ENCODE results near the gene CPTP. TPM values are rescaled to one million over a fixed set of nuclear protein-coding genes. Genes with fewer than 3 reads are reported as not detected.

The CPTP gene
- total and polyA plus RNA-seq, 2 of the 13 experiments (the other 11 are each of a cell fraction or from before 2014, with no cell fraction given), result 5.5 to 9.3 TPM

- TF ChIP-seq, protein P1, sequence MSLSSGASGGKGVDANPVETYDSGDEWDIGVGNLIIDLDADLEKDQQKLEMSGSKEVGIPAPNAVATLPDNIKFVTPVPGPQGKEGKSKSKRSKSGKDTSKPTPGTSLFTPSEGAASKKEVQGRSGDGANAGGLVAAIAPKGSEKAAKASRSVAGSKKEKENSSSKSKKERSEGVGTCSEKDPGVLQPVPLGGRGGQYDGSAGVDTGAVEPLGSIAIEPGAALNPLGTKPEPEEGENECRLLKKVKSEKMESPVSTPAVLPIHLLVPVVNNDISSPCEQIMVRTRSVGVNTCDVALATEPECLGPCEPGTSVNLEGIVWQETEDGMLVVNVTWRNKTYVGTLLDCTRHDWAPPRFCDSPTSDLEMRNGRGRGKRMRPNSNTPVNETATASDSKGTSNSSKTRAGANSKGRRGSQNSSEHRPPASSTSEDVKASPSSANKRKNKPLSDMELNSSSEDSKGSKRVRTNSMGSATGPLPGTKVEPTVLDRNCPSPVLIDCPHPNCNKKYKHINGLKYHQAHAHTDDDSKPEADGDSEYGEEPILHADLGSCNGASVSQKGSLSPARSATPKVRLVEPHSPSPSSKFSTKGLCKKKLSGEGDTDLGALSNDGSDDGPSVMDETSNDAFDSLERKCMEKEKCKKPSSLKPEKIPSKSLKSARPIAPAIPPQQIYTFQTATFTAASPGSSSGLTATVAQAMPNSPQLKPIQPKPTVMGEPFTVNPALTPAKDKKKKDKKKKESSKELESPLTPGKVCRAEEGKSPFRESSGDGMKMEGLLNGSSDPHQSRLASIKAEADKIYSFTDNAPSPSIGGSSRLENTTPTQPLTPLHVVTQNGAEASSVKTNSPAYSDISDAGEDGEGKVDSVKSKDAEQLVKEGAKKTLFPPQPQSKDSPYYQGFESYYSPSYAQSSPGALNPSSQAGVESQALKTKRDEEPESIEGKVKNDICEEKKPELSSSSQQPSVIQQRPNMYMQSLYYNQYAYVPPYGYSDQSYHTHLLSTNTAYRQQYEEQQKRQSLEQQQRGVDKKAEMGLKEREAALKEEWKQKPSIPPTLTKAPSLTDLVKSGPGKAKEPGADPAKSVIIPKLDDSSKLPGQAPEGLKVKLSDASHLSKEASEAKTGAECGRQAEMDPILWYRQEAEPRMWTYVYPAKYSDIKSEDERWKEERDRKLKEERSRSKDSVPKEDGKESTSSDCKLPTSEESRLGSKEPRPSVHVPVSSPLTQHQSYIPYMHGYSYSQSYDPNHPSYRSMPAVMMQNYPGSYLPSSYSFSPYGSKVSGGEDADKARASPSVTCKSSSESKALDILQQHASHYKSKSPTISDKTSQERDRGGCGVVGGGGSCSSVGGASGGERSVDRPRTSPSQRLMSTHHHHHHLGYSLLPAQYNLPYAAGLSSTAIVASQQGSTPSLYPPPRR (CRISPR knock-in tag; IDR thresholded peaks at IDR 0.05; ENCODE audit: borderline replicate concordance), result no peak
- TF ChIP-seq, protein P2, sequence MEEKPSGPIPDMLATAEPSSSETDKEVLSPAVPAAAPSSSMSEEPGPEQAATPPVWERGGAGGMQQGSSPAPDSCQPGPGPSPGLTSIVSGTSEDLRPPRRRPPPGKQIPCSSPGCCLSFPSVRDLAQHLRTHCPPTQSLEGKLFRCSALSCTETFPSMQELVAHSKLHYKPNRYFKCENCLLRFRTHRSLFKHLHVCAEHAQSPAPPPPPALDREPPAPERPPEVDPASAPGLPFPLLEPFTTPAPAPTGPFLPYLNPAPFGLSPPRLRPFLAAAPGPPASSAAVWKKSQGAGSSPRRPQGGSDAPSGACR (CRISPR knock-in tag; IDR thresholded peaks at IDR 0.05), result no peak
- TF ChIP-seq, protein P3, sequence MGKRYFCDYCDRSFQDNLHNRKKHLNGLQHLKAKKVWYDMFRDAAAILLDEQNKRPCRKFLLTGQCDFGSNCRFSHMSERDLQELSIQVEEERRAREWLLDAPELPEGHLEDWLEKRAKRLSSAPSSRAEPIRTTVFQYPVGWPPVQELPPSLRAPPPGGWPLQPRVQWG (CRISPR knock-in tag; IDR thresholded peaks at IDR 0.05; ENCODE audit: borderline replicate concordance, low read depth), result no peak
- 0 out of 2 replicates have a peak, but pooled peaks have one; percentile 53 for TF ChIP-seq ATF7-NPFF (CRISPR knock-in tag; IDR thresholded peaks at IDR 0.05; ENCODE audit: low read depth)
- 0 out of 2 replicates have a peak, but pooled peaks have one; percentile 36 for TF ChIP-seq RNF2 (conservative IDR thresholded peaks at IDR 0.05; ENCODE audit: low read depth)
- no peak for TF ChIP-seq ZFY (CRISPR knock-in tag; IDR thresholded peaks at IDR 0.05)
- no peak for TF ChIP-seq STAT5B (CRISPR knock-in tag; IDR thresholded peaks at IDR 0.05)
- 0 out of 2 replicates have a peak, but pooled peaks have one; percentile 33 for TF ChIP-seq PCBP1 (IDR thresholded peaks at IDR 0.05; ENCODE audit: borderline replicate concordance, low read depth, low read length)
- TF ChIP-seq HMGXB4 (CRISPR knock-in tag; IDR thresholded peaks at IDR 0.05; ENCODE audit: borderline replicate concordance in 1 of 2, low read depth in 1 of 2), result peak in 1 of 2 experiments; percentile 7; a peak in 1 of 4 replicates
- no peak for TF ChIP-seq ZNF577 (CRISPR knock-in tag; IDR thresholded peaks at IDR 0.05; ENCODE audit: borderline replicate concordance, low read depth)
- no peak for TF ChIP-seq TAF15 (IDR thresholded peaks at IDR 0.05; ENCODE audit: low read depth, low read length, poor library complexity, severe bottlenecking)
- no peak for TF ChIP-seq SAFB2 (CRISPR knock-in tag; IDR thresholded peaks at IDR 0.05; ENCODE audit: borderline replicate concordance, low read depth)
- TF ChIP-seq, protein P4, sequence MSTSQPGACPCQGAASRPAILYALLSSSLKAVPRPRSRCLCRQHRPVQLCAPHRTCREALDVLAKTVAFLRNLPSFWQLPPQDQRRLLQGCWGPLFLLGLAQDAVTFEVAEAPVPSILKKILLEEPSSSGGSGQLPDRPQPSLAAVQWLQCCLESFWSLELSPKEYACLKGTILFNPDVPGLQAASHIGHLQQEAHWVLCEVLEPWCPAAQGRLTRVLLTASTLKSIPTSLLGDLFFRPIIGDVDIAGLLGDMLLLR (CRISPR knock-in tag; IDR thresholded peaks at IDR 0.05), result 0 out of 2 replicates have a peak, but pooled peaks have one; percentile 7
- TF ChIP-seq, protein P5, sequence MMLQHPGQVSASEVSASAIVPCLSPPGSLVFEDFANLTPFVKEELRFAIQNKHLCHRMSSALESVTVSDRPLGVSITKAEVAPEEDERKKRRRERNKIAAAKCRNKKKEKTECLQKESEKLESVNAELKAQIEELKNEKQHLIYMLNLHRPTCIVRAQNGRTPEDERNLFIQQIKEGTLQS (CRISPR knock-in tag; IDR thresholded peaks at IDR 0.05), result 0 out of 2 replicates have a peak, but pooled peaks have one; percentile 33
Measured at GRCh38 chr1:1324084-1324523, 498 bp upstream of the CPTP start (continued).
